ENCODE measurements around the gene NMT2.

NMT2 gene

DNA sequence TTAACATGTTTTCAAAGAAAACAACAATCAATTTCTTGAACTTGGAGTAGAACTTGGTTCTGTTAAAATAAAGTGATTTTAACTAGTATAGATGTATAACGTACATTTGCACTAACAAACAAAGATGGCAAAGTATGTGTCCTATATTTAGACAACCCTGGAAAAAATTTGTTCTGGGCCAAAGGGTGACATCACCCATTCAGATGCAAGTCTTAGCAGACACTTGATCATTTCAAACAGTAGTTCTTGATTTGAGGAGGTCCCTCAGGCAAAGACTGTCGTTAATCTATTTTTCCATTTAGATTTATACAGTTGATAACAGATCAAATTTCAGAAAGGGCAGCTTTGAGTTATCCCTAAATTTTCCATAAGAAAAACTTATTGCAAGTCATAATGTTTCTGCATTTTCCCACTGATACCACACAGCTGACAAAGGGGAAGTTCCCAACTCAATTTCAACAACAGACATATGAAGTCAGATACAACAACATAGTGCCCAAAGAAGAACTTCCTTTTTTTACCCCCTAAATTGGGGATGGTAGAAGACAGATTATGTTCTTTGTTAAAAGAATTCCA is 5.2 kb downstream of the NMT2 start:
- POLR2A ChIA-PET, result no interaction called here
- H3K4me3 ChIP-seq (ENCODE audit: low read depth, low read length), result no peak overlapping the region
- CTCF ChIA-PET, result no interaction called here
- no peak for TF ChIP-seq CTCF (IDR thresholded peaks at IDR 0.05; ENCODE audit: insufficient read depth, low read length, missing control alignments)
- no peak for DNase-seq (ENCODE audit: low read depth, low spot score)

- DNase-seq (ENCODE audit: low read depth, low spot score), result no peak
Measured at GRCh38 chr10:15158972-15159371, 9.5 kb downstream of the NMT2 start.

DNA sequence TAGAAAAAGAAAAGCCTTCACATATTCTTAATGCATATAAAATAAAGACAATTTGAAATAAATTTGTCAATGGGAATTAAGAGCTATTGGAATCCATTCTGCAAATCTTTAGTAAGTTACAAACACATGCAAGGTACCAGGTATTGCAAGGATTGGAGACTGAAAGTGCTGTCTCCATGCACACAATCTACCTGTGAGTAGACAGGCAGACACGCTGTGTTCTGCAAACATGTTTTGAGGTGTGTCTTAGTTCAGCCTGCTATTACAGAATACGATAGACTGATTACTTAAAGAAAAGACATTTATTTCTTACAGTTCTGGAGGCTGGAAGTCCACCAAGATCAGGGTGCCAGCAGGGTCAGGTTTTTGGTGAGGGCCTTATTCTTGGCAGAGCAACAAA is 10.0 kb downstream of the NMT2 start:
- POLR2A ChIA-PET, result no interaction called here
- no peak for TF ChIP-seq CTCF (IDR thresholded peaks at IDR 0.05; ENCODE audit: insufficient read depth, low read length, missing control alignments)
- CTCF ChIA-PET, result no interaction called here
- no peak for DNase-seq (ENCODE audit: low read depth, low spot score)
- no peak overlapping the region for H3K4me3 ChIP-seq (ENCODE audit: low read depth, low read length)

More at GRCh38 chr10:15158972-15159371, 9.5 kb downstream of the NMT2 start:
- ChIA-PET CTCF (no interaction called here), POLR2A (no interaction called here)
- no peak for TF ChIP-seq CTCF (IDR thresholded peaks at IDR 0.05; ENCODE audit: insufficient read depth, low read length, missing control alignments)
- no peak overlapping the region for H3K4me3 ChIP-seq (ENCODE audit: low read depth, low read length)

DNA sequence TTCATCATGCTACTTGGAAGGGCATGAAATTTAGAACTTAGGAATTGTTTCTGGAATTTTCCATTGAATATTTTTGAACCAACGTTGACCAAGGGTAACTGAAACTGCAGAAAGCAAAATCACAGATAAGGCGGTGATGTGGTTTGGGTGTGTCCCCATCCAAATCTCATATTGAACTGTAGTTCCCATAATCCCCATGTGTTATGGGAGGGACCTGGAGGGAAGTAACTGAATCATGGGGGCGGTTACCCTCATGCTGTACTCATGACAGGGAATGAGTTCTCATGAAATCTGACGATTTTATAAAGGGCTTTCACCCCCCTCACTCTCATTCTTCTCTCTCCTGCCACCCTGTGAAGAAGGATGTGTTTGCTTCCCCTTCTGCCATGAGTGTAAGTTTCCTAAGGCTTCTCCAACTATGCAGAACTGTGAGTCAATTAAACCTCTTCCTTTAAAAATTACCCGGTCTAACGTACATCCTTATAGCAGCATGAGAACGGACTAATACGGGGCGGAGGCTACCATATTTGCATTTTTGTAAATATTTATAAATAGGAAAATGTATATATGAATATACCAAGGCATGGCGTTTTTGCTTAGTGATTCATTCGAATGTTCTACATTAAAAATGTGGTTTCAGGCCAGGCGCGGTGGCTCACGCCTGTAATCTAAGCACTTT is 12.4 kb downstream of the NMT2 start:
- TF ChIP-seq CTCF (IDR thresholded peaks at IDR 0.05; ENCODE audit: insufficient read depth, low read length, missing control alignments), result no peak
- DNase-seq (ENCODE audit: low read depth, low spot score), result no peak
- ChIA-PET POLR2A (no interaction called here), CTCF (no interaction called here)
- H3K4me3 ChIP-seq (ENCODE audit: low read depth, low read length), result no peak overlapping the region

GRCh38 chr10:15152556-15152955 is 15.9 kb downstream of the NMT2 start:
- no peak for DNase-seq (ENCODE audit: low read depth, low spot score)
- no peak for TF ChIP-seq CTCF (IDR thresholded peaks at IDR 0.05; ENCODE audit: insufficient read depth, low read length, missing control alignments)
- ChIA-PET POLR2A (no interaction called here), CTCF (interaction anchor here (1.1 to 2.2 kb wide), 2 partner anchors 14 to 38 kb away, joined by 3 to 11 read pairs; no protein-coding TSS in a partner anchor)
- no peak overlapping the region for H3K4me3 ChIP-seq (ENCODE audit: low read depth, low read length)

DNA sequence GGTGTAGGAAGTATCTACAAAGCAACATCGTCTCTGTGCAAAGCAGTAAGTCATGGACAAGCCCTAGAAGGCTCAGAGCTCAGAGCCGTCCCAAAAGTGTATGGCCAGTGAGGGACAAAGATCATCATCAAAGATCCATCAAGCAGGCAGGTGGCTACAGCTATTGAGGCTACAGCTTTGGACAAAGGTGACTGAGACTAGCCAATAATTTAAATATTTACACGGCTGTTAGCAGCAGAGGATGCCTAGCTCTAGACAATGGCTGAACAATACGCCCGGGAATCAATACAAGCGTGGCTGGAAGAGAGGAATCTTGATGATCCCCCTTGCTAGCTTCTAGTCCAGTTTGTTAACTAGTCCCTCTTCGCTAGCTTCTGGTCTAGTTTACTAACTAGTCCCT is 17.9 kb downstream of the NMT2 start:
- TF ChIP-seq CTCF (IDR thresholded peaks at IDR 0.05; ENCODE audit: insufficient read depth, low read length, missing control alignments), result no peak
- ChIA-PET POLR2A (no interaction called here), CTCF (interaction anchor here (1.3 to 1.5 kb wide), 2 partner anchors 25 to 45 kb away, joined by 3 read pairs; no protein-coding TSS in a partner anchor)
- H3K4me3 ChIP-seq (ENCODE audit: low read depth, low read length), result no peak overlapping the region
- DNase-seq (ENCODE audit: low read depth, low spot score), result no peak

All from AG04449 (cell line).